Fibroblast of lung (primary cell): ENCODE results near the gene RAB36. TPM values are rescaled to one million over a fixed set of nuclear protein-coding genes. Genes with fewer than 3 reads are reported as not detected.

Experiments used
- DNase-seq, 2 donors: peaks; one replicate each; pipeline versions ENCODE4 v3.0.0 to v3.0.0-alpha.2; 2010; ENCODE audit warnings: low read depth in 2 of 2
- H2AFZ ChIP-seq: 2 replicates; pipeline ENCODE4 v1.5.1; 2012; ENCODE audit warnings: low read length, control low read depth, inconsistent platforms
- H3K27ac ChIP-seq: 2 replicates; pipeline ENCODE4 v1.5.1; 2011; ENCODE audit warnings: low read length, control low read depth; ENCODE audit not compliant: insufficient read depth
- H3K27me3 ChIP-seq: 2 replicates; pipeline ENCODE4 v1.5.1; 2011; ENCODE audit warnings: mild to moderate bottlenecking, low read length; ENCODE audit not compliant: control insufficient read depth, insufficient read depth
- H3K36me3 ChIP-seq: 2 replicates; pipeline ENCODE4 v1.5.1; 2011; ENCODE audit warnings: low read length; ENCODE audit not compliant: control insufficient read depth, insufficient read depth
- H3K4me1 ChIP-seq: 2 replicates; pipeline ENCODE4 v1.5.1; 2011; ENCODE audit warnings: low read length; ENCODE audit not compliant: control insufficient read depth, insufficient read depth; ENCODE audit errors: extremely low read depth
- H3K4me2 ChIP-seq: 2 replicates; pipeline ENCODE4 v1.5.1; 2011; ENCODE audit warnings: low read length, control low read depth; ENCODE audit not compliant: insufficient read depth; ENCODE audit errors: extremely low read depth
- H3K4me3 ChIP-seq, 4 experiments: fragments of 200-600 bp in 1 of 4; sonication (generic) in 1 of 4; replicated peaks in 1 of 4; 2 replicates each; pipeline ENCODE4 v1.5.1; 2011 to 2016; ENCODE audit warnings: low read length in 4 of 4, low read depth in 3 of 4, mild to moderate bottlenecking in 3 of 4, control low read depth in 2 of 4, inconsistent platforms in 1 of 4, mixed read lengths in 1 of 4; ENCODE audit not compliant: insufficient read depth in 1 of 4; ENCODE audit errors: control extremely low read depth in 1 of 4
- H3K79me2 ChIP-seq: 2 replicates; pipeline ENCODE4 v1.5.1; 2012; ENCODE audit warnings: mild to moderate bottlenecking, low read length, inconsistent platforms; ENCODE audit not compliant: control insufficient read depth, insufficient read depth
- H3K9ac ChIP-seq: 2 replicates; pipeline ENCODE4 v1.5.1; 2011; ENCODE audit warnings: mild to moderate bottlenecking, low read length, control low read depth; ENCODE audit not compliant: insufficient read depth
- H3K9me3 ChIP-seq: 2 replicates; pipeline ENCODE4 v1.5.1; 2012; ENCODE audit warnings: low read depth, low read length; ENCODE audit not compliant: control insufficient read depth, insufficient read depth
- H4K20me1 ChIP-seq: 2 replicates; pipeline ENCODE4 v1.5.1; 2011; ENCODE audit warnings: low read length; ENCODE audit not compliant: control insufficient read depth, insufficient read depth; ENCODE audit errors: extremely low read depth
- EZH2 ChIP-seq: IDR thresholded peaks from 2 replicates; pipeline ENCODE4 v1.5.1; 2012; ENCODE audit warnings: low read length, control low read depth, mild to moderate bottlenecking; ENCODE audit errors: missing control alignments
- polyA plus RNA-seq, 2 donors: library from polyadenylated mRNA; depleted of rRNA in 1 of 2; stranded (reverse) in 1 of 2; unstranded in 1 of 2; fragments of >200 nt; gene quantifications; 2 replicates each; pipeline ENCODE4 v1.2.1, GENCODE V29; 2011 to 2012; ENCODE audit warnings: missing spikeins in 1 of 2
- total RNA-seq: library from RNA; depleted of rRNA; stranded (reverse); fragments of >200 nt; gene quantifications from 2 replicates; pipeline ENCODE4 v1.2.1, GENCODE V29; 2014
- TF ChIP-seq, protein P1 (sequence below), 2 donors: IDR thresholded peaks in 1 of 2; conservative IDR thresholded peaks in 1 of 2; 1 replicate in 1 of 2; 2 replicates in 1 of 2; pipeline ENCODE4 v1.5.1; 2011 to 2012; ENCODE audit warnings: low read length in 2 of 2, control low read depth in 1 of 2, inconsistent platforms in 1 of 2, low read depth in 1 of 2, mild to moderate bottlenecking in 1 of 2

Gene RAB36
- total and polyA plus RNA-seq, 2 donors (not counting 1 experiment from before 2014, with no cell fraction given) = 2.5 to 3.7 TPM

DNA sequence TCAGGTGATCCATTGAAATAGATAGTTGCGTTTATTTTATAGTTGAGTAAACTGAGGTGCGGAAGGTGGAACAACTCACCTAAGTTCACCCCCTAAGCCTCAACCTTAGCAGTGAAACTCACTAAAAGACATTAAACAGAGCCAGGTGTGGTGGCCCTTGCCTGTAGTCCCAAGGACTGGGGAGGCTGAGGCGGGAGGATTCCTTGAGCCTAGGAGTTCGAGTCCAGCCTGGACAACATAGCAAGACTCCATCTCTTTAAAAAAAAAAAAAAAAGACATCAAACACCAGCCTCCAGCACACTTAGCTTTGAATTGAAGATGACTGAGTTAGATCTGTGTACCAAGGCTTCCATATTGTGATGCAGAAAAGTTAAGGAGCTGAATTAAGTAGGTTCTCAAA is 845 bp upstream of the RAB36 start:
- H3K27me3 ChIP-seq = no peaks in the 10 kb centered on the region
- no peak overlapping the region for H3K27ac ChIP-seq
- peaks cover 4% of the 10 kb centered on the region for H3K4me1 ChIP-seq
- H2AFZ ChIP-seq = no peak overlapping the region
- H3K4me3 ChIP-seq = peak overlapping the region in 1 of 4 experiments; percentile 45
- no peaks in the 10 kb centered on the region for H3K9me3 ChIP-seq
- H3K9ac ChIP-seq = no peak overlapping the region
- H4K20me1 ChIP-seq = no peaks in the 10 kb centered on the region
- DNase-seq = no peak
- TF ChIP-seq, protein P1, sequence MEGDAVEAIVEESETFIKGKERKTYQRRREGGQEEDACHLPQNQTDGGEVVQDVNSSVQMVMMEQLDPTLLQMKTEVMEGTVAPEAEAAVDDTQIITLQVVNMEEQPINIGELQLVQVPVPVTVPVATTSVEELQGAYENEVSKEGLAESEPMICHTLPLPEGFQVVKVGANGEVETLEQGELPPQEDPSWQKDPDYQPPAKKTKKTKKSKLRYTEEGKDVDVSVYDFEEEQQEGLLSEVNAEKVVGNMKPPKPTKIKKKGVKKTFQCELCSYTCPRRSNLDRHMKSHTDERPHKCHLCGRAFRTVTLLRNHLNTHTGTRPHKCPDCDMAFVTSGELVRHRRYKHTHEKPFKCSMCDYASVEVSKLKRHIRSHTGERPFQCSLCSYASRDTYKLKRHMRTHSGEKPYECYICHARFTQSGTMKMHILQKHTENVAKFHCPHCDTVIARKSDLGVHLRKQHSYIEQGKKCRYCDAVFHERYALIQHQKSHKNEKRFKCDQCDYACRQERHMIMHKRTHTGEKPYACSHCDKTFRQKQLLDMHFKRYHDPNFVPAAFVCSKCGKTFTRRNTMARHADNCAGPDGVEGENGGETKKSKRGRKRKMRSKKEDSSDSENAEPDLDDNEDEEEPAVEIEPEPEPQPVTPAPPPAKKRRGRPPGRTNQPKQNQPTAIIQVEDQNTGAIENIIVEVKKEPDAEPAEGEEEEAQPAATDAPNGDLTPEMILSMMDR (conservative IDR thresholded peaks at IDR 0.05 in 1 of 2, IDR thresholded peaks at IDR 0.05 in 1 of 2; ENCODE audit: low read depth in 1 of 2, low read length in 2 of 2) = no peak
- H3K4me2 ChIP-seq = peak overlapping the region; percentile 65
- no peaks in the 10 kb centered on the region for H3K36me3 ChIP-seq
- H3K79me2 ChIP-seq = no peaks in the 10 kb centered on the region

DNA sequence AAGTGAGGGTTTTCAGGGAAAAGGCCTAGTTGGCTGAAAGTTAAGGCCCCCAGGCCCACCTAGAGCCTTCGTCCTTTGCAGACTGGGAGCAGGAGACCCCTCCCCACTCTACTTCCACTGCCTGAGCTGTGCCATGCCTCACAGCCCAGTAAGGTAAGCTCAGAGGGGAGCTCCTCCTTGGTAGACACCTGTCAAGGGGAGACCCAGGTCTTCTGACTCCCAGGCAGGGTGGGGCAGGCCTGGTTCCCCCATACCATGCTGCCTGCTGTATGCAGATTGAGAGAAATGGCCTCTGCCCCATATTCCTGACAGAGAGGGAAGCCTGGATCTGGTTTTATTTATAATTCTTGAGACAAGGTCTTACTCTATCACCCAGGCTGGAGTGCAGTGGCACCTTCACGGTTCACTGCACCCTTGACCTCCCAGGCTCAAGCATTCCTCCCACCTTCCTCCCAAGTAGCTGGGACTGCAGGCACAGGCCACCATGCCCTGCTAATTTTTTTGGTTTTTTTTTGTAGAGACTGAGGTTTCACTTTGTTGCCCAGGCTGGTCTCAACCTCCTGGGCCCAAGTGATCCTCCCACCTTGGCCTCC is 697 bp downstream of the RAB36 start:
- H3K9ac ChIP-seq = peak overlapping the region; percentile 84
- TF ChIP-seq, protein P1 (conservative IDR thresholded peaks at IDR 0.05 in 1 of 2, IDR thresholded peaks at IDR 0.05 in 1 of 2; ENCODE audit: low read depth in 1 of 2, low read length in 2 of 2) = no peak
- TF ChIP-seq EZH2 = no peak
- H3K4me1 ChIP-seq = peaks cover 4% of the 10 kb centered on the region
- no peaks in the 10 kb centered on the region for H4K20me1 ChIP-seq
- peak overlapping the region; percentile 81 for H2AFZ ChIP-seq
- peak overlapping the region; percentile 100 for H3K4me2 ChIP-seq
- no peaks in the 10 kb centered on the region for H3K36me3 ChIP-seq
- H3K27ac ChIP-seq = peak overlapping the region; percentile 89
- no peaks in the 10 kb centered on the region for H3K9me3 ChIP-seq
- H3K79me2 ChIP-seq = no peaks in the 10 kb centered on the region
- H3K27me3 ChIP-seq = no peaks in the 10 kb centered on the region
- H3K4me3 ChIP-seq = peak overlapping the region; percentile 49 to 76 (median 58)
- DNase-seq = no peak

DNA sequence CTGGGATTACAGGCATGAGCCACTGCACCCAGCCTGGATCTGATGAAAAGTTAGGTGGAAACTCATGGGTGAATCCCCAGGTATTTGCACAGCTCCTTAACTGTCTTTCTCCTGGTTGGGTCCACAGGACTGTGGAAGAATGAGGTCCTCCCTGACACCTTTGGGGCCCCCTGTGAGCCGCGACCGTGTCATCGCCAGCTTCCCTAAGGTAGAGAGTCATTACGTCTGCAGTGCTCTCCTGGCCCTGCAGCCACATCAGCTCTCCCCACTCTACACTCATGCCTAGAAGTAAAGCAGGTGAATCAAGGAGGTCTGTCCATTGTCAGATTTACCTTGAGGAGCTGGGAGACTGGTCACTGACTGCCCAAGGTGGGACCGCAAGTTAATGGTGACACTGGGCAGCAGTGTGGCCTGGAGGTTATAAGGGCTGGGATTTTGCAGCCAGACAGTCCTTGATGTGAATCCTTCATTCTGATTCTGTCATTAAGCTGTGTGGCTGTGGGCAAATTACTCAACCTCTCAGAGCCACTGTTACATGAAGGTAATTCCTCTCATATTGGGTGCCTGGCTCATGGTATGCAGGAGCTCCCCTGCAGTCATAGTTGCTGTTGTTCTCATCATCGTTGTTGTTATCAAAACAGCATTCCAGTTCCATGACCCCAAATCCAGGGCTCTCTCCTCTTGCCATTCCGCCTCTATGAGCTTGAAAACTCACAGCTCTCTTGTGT is 1.4 kb downstream of the RAB36 start:
- Histone ChIP-seq H3K9ac (no peak overlapping the region), H3K36me3 (no peaks in the 10 kb centered on the region), H3K27me3 (no peaks in the 10 kb centered on the region), H3K79me2 (no peaks in the 10 kb centered on the region), H3K4me3 (no peak overlapping the region), H3K4me2 (no peak overlapping the region), H3K4me1 (peaks cover 4% of the 10 kb centered on the region), H4K20me1 (no peaks in the 10 kb centered on the region), H3K9me3 (no peaks in the 10 kb centered on the region), H3K27ac (no peak overlapping the region), H2AFZ (no peak overlapping the region)
- DNase-seq = no peak
- TF ChIP-seq, protein P1 (conservative IDR thresholded peaks at IDR 0.05 in 1 of 2, IDR thresholded peaks at IDR 0.05 in 1 of 2; ENCODE audit: low read depth in 1 of 2, low read length in 2 of 2) = no peak
- TF ChIP-seq EZH2 = no peak
